Keratinocyte (primary cell): ENCODE measurements around the gene SDHC. TPM values are rescaled to one million over a fixed set of nuclear protein-coding genes. Genes with fewer than 3 reads are reported as not detected.

Experiments
- DNase-seq: peaks from one replicate; pipeline ENCODE4 v3.0.0-alpha.2; 2011; ENCODE audit warnings: low read depth, missing footprints, low spot score
- FAIRE-seq: peaks from 2 replicates; lab custom pipeline; 2011; peaks lifted over from hg19 to GRCh38; lab: Jason Lieb, UNC
- H2AFZ ChIP-seq: 2 replicates; pipeline ENCODE4 v1.6.0; 2012; ENCODE audit warnings: low read length, control low read depth, inconsistent platforms; ENCODE audit not compliant: control insufficient read depth
- H3K27ac ChIP-seq: 2 replicates; pipeline ENCODE4 v1.5.1; 2011; ENCODE audit warnings: low read length; ENCODE audit not compliant: control insufficient read depth, insufficient read depth
- H3K27me3 ChIP-seq: 3 replicates; pipeline ENCODE4 v1.6.0; 2011; ENCODE audit warnings: low read length; ENCODE audit not compliant: control insufficient read depth, insufficient read depth; ENCODE audit errors: extremely low read depth
- H3K36me3 ChIP-seq, 2 experiments: 2 replicates in 1 of 2; 3 replicates in 1 of 2; pipeline ENCODE4 v1.5.1; 2011; ENCODE audit warnings: low read length in 2 of 2, mild to moderate bottlenecking in 1 of 2; ENCODE audit not compliant: control insufficient read depth in 2 of 2, insufficient read depth in 2 of 2; ENCODE audit errors: extremely low read depth in 1 of 2
- H3K4me1 ChIP-seq: 3 replicates; pipeline ENCODE4 v1.5.1; 2011; ENCODE audit warnings: low read length; ENCODE audit not compliant: control insufficient read depth, insufficient read depth; ENCODE audit errors: extremely low read depth
- H3K4me2 ChIP-seq: 3 replicates; pipeline ENCODE4 v1.6.0; 2011; ENCODE audit warnings: low read depth, low read length; ENCODE audit not compliant: control insufficient read depth, insufficient read depth; ENCODE audit errors: extremely low read depth
- H3K4me3 ChIP-seq, 3 experiments: fragments of 200-600 bp in 1 of 3; sonication (generic) in 1 of 3; 2 replicates in 2 of 3; 3 replicates in 1 of 3; pipeline ENCODE4 v1.5.1; 2011 to 2016; ENCODE audit warnings: low read length in 3 of 3, mild to moderate bottlenecking in 3 of 3, control low read depth in 2 of 3, inconsistent platforms in 1 of 3, low read depth in 1 of 3, mixed read lengths in 1 of 3, mixed run types in 1 of 3, moderate library complexity in 1 of 3; ENCODE audit not compliant: control insufficient read depth in 2 of 3, insufficient read depth in 2 of 3; ENCODE audit errors: extremely low read depth in 1 of 3
- H3K79me2 ChIP-seq: 2 replicates; pipeline ENCODE4 v1.6.0; 2012; ENCODE audit warnings: low read length; ENCODE audit not compliant: control insufficient read depth, insufficient read depth
- H3K9ac ChIP-seq: 3 replicates; pipeline ENCODE4 v1.6.0; 2011; ENCODE audit warnings: low read length; ENCODE audit not compliant: control insufficient read depth, insufficient read depth; ENCODE audit errors: extremely low read depth
- H3K9me1 ChIP-seq: 3 replicates; pipeline ENCODE4 v1.6.0; 2011; ENCODE audit warnings: low read length; ENCODE audit not compliant: control insufficient read depth, insufficient read depth; ENCODE audit errors: extremely low read depth
- H3K9me3 ChIP-seq: 2 replicates; pipeline ENCODE4 v1.5.1; 2012; ENCODE audit warnings: low read depth, low read length; ENCODE audit not compliant: control insufficient read depth
- H4K20me1 ChIP-seq: 3 replicates; pipeline ENCODE4 v1.6.0; 2011; ENCODE audit warnings: low read length; ENCODE audit not compliant: control insufficient read depth, insufficient read depth; ENCODE audit errors: extremely low read depth
- EZH2 ChIP-seq: IDR thresholded peaks from one replicate; pipeline ENCODE4 v1.6.1; 2012; ENCODE audit warnings: inconsistent platforms, mild to moderate bottlenecking, low read length, moderate library complexity
- dilution Hi-C: fragments of 300-500 bp; cut with MboI; formaldehyde crosslinking; loops from one replicate; pipeline ENCODE4 v1.7.0; 2020; ENCODE audit warnings: low sequenced_read_pairs; ENCODE audit not compliant: extremely low pct_ligation_motif_present
- polyA plus RNA-seq, 5 experiments: library from polyadenylated mRNA; depleted of rRNA in 3 of 5; stranded (reverse) in 3 of 5; stranded (forward) in 1 of 5; unstranded in 1 of 5; fragments of >200 nt; gene quantifications; 1 replicate in 1 of 5; 2 replicates in 3 of 5; 3 replicates in 1 of 5; pipeline versions ENCODE4 v1.2.1 to v1.2.3, GENCODE V29; 2011 to 2012; ENCODE audit warnings: missing spikeins in 2 of 5, low read depth in 1 of 5, low replicate concordance in 1 of 5
- TF ChIP-seq, protein P1 (sequence below), 3 experiments: IDR thresholded peaks in 1 of 3; conservative IDR thresholded peaks in 1 of 3; optimal IDR thresholded peaks in 1 of 3; 2 replicates in 2 of 3; 3 replicates in 1 of 3; pipeline versions ENCODE3 to v1.5.1; 2011; ENCODE audit warnings: low read length in 3 of 3, mild to moderate bottlenecking in 3 of 3, moderate library complexity in 2 of 3, control low read depth in 1 of 3, inconsistent platforms in 1 of 3; ENCODE audit not compliant: insufficient read depth in 2 of 3; ENCODE audit errors: extremely low read depth in 1 of 3

SDHC gene
- polyA plus RNA-seq, 1 donor (not counting 4 experiments of a cell fraction or from before 2014, with no cell fraction given): 401 TPM

DNA sequence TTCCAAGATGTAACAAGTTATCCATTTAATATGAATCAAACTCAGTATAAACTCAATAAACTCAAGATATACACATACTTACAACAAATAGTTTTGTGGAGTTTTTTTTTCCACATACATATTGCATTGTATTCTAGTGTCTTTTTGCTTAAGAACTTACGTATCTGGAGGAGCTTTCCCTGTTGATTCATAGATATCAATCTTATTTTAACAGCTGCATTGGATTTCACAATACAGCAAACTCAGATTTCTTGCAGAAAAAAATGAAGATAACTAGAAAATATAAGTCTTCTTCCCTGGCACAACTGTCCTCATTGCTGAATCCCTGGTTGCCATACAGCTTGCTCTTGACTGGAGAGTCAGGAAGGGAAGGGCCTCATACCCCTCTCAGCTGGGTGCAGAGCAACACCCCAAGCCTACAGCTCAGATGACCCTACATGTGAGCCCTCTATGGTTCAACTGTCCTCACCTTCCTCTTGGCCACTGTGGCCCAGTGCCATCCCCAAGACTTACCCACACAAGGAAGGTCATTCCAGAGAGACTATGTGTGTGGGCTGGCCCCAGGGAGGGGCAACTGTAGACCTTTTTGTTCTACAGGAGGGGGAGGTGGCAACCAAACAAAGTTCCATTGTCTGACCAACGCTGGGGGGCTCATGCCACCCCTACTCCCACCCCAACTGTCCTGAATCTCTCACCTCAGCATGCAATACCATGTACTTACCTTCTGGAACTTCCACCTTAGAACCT, 6.1 kb upstream of the SDHC start:
- H3K27me3 ChIP-seq: no peaks in the 10 kb centered on the region
- dilution Hi-C loops: no loop called here
- peaks cover 13% of the 10 kb centered on the region for H3K4me1 ChIP-seq
- FAIRE-seq (no peak), DNase-seq (no peak)
- TF ChIP-seq EZH2: no peak
- TF ChIP-seq, protein P1, sequence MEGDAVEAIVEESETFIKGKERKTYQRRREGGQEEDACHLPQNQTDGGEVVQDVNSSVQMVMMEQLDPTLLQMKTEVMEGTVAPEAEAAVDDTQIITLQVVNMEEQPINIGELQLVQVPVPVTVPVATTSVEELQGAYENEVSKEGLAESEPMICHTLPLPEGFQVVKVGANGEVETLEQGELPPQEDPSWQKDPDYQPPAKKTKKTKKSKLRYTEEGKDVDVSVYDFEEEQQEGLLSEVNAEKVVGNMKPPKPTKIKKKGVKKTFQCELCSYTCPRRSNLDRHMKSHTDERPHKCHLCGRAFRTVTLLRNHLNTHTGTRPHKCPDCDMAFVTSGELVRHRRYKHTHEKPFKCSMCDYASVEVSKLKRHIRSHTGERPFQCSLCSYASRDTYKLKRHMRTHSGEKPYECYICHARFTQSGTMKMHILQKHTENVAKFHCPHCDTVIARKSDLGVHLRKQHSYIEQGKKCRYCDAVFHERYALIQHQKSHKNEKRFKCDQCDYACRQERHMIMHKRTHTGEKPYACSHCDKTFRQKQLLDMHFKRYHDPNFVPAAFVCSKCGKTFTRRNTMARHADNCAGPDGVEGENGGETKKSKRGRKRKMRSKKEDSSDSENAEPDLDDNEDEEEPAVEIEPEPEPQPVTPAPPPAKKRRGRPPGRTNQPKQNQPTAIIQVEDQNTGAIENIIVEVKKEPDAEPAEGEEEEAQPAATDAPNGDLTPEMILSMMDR (optimal IDR thresholded peaks at IDR 0.05 in 1 of 3, IDR thresholded peaks at IDR 0.05 in 1 of 3, conservative IDR thresholded peaks at IDR 0.05 in 1 of 3; ENCODE audit: extremely low read depth in 1 of 3, insufficient read depth in 2 of 3, low read length in 3 of 3): no peak
- H3K4me3 ChIP-seq: no peak overlapping the region
- H3K9ac ChIP-seq: no peak overlapping the region
- no peaks in the 10 kb centered on the region for H3K36me3 ChIP-seq
- no peaks in the 10 kb centered on the region for H3K9me3 ChIP-seq
- no peak overlapping the region for H3K4me2 ChIP-seq
- H3K9me1 ChIP-seq: no peaks in the 10 kb centered on the region
- no peak overlapping the region for H3K27ac ChIP-seq
- H2AFZ ChIP-seq: no peak overlapping the region
- no peaks in the 10 kb centered on the region for H4K20me1 ChIP-seq
- H3K79me2 ChIP-seq: peaks cover 3% of the 10 kb centered on the region

DNA sequence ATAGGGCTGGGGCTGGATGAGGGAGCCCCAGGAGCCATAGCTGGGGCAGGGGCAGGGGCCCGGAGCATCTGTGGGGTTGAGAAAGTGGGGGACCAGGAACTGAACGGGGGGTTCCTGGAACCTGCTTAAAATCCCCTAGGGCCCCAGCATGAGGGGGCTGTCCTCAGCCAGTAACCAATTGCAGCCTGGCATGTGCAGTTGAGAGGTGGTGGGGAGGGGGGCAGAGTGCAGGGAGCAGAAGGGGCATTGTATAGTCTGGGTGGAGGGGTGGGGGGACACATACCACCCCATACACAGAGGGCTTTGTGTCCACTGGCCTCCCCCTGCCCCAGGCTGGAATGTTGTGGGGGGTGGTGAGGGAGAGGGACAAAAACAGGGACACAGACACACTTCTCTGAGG, 4.3 kb upstream of the SDHC start, which contains the start of gene MPZ:
TSS of gene MPZ (minus strand) at position 101 of the 400 bp plus-strand sequence. CDS start at position 38, 63 bp downstream.
- dilution Hi-C loops: no loop called here
- Histone ChIP-seq H2AFZ (no peak within 1 kb of the TSS), H4K20me1 (no peaks in the 10 kb centered on the region), H3K27ac (no peak within 1 kb of the TSS), H3K9me1 (no peaks in the 10 kb centered on the region), H3K4me2 (no peak within 1 kb of the TSS), H3K4me3 (no peak within 1 kb of the TSS), H3K4me1 (peaks cover 15% of the 10 kb centered on the region), H3K27me3 (no peaks in the 10 kb centered on the region), H3K9me3 (no peaks in the 10 kb centered on the region), H3K79me2 (peaks cover 8% of the 10 kb centered on the region), H3K9ac (no peak within 1 kb of the TSS), H3K36me3 (no peaks in the 10 kb centered on the region)
- no peak for TF ChIP-seq EZH2
- TF ChIP-seq, protein P1 (optimal IDR thresholded peaks at IDR 0.05 in 1 of 3, IDR thresholded peaks at IDR 0.05 in 1 of 3, conservative IDR thresholded peaks at IDR 0.05 in 1 of 3; ENCODE audit: extremely low read depth in 1 of 3, insufficient read depth in 2 of 3, low read length in 3 of 3): no peak
- no peak for DNase-seq
- no peak for FAIRE-seq
